AG10803 (cell line): Measurements from ENCODE around the gene MORF4L2.
"Not testable (repeated sequence)": the region's sequence is repeated elsewhere in the genome, so short reads cannot be mapped to it uniquely, and the experiment has no call there.

Experiments
- DNase-seq: peaks from one replicate; pipeline ENCODE4 v3.0.0; 2010; ENCODE audit warnings: low read depth
- H3K4me3 ChIP-seq: 2 replicates; pipeline ENCODE4 v1.5.1; 2011; ENCODE audit warnings: mild to moderate bottlenecking, low read length, control low read depth
- CTCF ChIP-seq: conservative IDR thresholded peaks from 2 replicates; pipeline ENCODE4 v1.5.1; 2011; ENCODE audit warnings: mild to moderate bottlenecking, low read length, control low read depth, inconsistent platforms

Gene MORF4L2

GRCh38 chrX:103681443-103681842, 5.1 kb downstream of the MORF4L2 start:
- no peak for TF ChIP-seq CTCF

GRCh38 chrX:103678199-103678993, 8.1 kb downstream of the MORF4L2 start:
- peak; percentile 75 for DNase-seq
- no peak overlapping the region for H3K4me3 ChIP-seq
- TF ChIP-seq CTCF: no peak

More at GRCh38 chrX:103681443-103681842, 5.1 kb downstream of the MORF4L2 start:
- no peak overlapping the region for H3K4me3 ChIP-seq
- peak; percentile 44 for DNase-seq

- H3K4me3 ChIP-seq: no peak overlapping the region
- no peak for TF ChIP-seq CTCF
- no peak for DNase-seq
Measured at GRCh38 chrX:103674531-103675454, 11.7 kb downstream of the MORF4L2 start.

DNA sequence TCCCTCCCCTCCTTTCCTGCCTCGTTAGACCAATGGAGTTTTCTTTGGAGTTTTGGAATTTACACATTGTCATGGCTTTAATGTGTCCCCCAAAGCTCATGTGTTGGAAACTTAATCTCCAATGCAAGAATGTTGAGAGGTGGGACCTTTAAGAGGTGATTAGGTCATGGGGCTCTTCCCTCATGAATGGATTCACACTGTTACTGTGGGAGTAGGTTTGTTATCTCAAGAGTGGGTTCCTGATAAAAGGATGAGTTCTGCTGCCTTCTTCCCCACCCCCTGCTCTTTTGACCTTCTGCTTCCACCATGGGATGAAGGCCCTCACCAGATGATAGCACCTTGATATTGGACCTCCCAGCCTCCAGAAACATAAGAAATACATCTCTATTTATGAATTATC, 16.8 kb downstream of the MORF4L2 start:
- no peak overlapping the region for H3K4me3 ChIP-seq
- no peak for TF ChIP-seq CTCF
- DNase-seq: no peak

DNA sequence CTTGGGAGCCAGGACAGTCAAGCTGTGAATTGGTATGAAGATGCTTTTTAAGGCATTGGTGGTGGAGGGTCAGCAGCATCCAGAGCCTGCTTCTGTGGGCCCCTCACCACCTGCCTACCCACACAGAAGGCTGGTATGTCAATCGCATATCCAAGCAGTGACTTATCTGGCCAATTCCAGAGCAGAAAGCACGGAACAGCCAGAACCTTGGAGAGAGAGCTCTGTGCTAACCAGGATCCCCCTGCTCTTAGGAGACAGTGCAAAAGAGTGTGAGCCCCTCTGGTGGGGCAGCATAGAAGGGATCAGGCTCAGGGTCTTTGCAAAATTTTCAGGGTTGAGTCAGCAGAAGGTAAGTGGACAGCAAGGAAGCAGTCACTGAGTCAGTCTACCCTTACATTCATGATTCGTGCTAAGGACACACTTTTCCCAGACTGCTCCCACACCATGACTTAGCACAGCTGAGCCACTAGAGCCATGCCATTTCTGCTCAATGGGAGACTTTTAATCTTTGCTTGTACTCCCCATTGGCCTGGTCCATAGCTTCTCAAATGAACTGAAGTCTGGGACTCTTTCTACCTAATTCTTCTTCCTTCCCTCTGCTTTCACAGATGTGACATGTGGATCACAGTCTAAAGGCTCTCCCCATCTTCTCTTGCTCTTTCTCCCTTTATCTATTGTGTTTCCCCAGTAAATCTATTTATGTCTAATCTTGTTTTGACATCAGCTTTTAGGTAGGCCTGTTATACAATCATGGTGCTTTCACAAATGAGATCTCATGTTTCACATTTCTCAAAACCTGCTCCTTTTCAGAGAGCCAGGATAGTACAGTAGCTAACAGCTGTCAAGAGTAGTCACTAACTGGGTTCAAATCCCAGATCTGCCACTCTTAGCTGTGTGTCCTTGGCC, 20.0 kb downstream of the MORF4L2 start:
- no peak for DNase-seq
- H3K4me3 ChIP-seq: no peak overlapping the region
- no peak for TF ChIP-seq CTCF

GRCh38 chrX:103663981-103664762, 22.3 kb downstream of the MORF4L2 start:
- H3K4me3 ChIP-seq: no peak overlapping the region
- no peak for DNase-seq
- TF ChIP-seq CTCF: no peak

DNA sequence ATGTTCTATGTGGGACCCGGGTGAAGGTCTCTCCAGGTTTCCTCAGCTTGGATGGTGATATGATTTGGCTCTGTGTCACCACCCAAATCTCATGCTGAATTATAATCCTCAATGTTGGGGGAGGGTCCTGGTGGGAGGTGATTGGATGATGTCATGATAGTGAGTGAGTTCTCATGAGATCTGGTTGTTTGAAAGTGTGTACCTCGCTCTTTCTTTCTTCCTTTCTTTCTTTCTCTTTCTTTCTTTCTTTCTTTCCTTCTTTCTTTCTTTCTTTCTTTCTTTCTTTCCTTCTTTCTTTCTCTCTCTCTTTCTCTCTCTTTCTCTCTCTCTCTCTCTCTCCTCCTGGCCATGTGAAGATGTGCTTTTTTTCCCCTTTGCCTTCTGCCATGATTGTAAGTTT, 27.0 kb downstream of the MORF4L2 start:
- DNase-seq, H3K4me3 ChIP-seq: not testable (repeated sequence)
